Heart right ventricle (tissue), 16 donors: ENCODE data around the gene PLXNB3. TPM values are rescaled to one million over a fixed set of nuclear protein-coding genes. Genes with fewer than 3 reads are reported as not detected.

Source experiments
- ATAC-seq, 8 donors: fragments of 200-7000 bp; cut with Tn5 transposase; one replicate each; pipeline ENCODE4 v1.9.1; 2020; ENCODE audit warnings: mild to moderate bottlenecking in 8 of 8, moderate library complexity in 8 of 8, moderate number of reproducible peaks in 1 of 8
- DNase-seq, 2 donors: peaks; one replicate each; pipeline ENCODE4 v3.0.0-alpha.2; 2020
- H3K27ac ChIP-seq, 10 donors: fragments of 200-600 bp; sonication (generic) in 2 of 10; one replicate each; pipeline versions ENCODE4 v1.5.0 to v1.8.0; 2020 to 2022; ENCODE audit warnings: mild to moderate bottlenecking in 3 of 10
- H3K27me3 ChIP-seq, 7 donors: fragments of 200-600 bp; one replicate each; pipeline ENCODE4 v1.8.0; 2021 to 2022; ENCODE audit warnings: mild to moderate bottlenecking in 2 of 7
- H3K36me3 ChIP-seq, 9 donors: fragments of 200-600 bp; sonication (generic) in 1 of 9; one replicate each; pipeline versions ENCODE4 v1.5.0 to v1.8.0; 2020 to 2022; ENCODE audit warnings: mild to moderate bottlenecking in 2 of 9
- H3K4me1 ChIP-seq, 9 donors: fragments of 200-600 bp; sonication (generic) in 1 of 9; one replicate each; pipeline versions ENCODE4 v1.5.0 to v1.8.0; 2020 to 2022; ENCODE audit warnings: mild to moderate bottlenecking in 4 of 9
- H3K4me3 ChIP-seq, 10 donors: fragments of 200-600 bp; sonication (generic) in 2 of 10; one replicate each; pipeline versions ENCODE4 v1.5.0 to v1.8.0; 2020 to 2022; ENCODE audit warnings: mild to moderate bottlenecking in 7 of 10, moderate library complexity in 2 of 10
- H3K9me3 ChIP-seq, 11 donors: fragments of 200-600 bp in 10 of 11; sonication (generic) in 2 of 11; one replicate each; pipeline versions ENCODE4 v1.5.0 to v1.8.0; 2013 to 2022; ENCODE audit warnings: mild to moderate bottlenecking in 2 of 11, control low read depth in 1 of 11, moderate library complexity in 1 of 11
- WGBS, 2 donors: extraction: QIAGEN DNeasy Blood & Tissue Kit; methylation state at CpG; one replicate each; pipeline ENCODE4 v1.1.7; 2013; ENCODE audit warnings: inconsistent platforms in 1 of 2; 5-methylcytosine and 5-hydroxymethylcytosine counted together
- intact Hi-C, 10 donors: fragments of 100-400 bp; cut with DNase I; formaldehyde crosslinking; loops; one replicate each; pipeline versions ENCODE4 v1.11.1 to v1.14.2; 2022
- polyA plus RNA-seq, 2 donors: library from polyadenylated mRNA; stranded (reverse); fragments of 200-250 nt; gene quantifications; one replicate each; pipeline ENCODE4 v1.2.3, GENCODE V29; 2013
- total RNA-seq, 10 donors: library from RNA; stranded (reverse); fragmentation: NEBNext Ultra II Directional in 3 of 10; extraction: Animal tissue kit (Norgen Biotek cat#: 25700) in 3 of 10; gene quantifications; one replicate each; pipeline versions ENCODE4 v1.2.1 to v1.2.4, GENCODE V29; 2021 to 2023
- TF ChIP-seq, protein P1 (sequence below), 9 donors: fragments of 200-600 bp; sonication (generic) in 2 of 9; IDR thresholded peaks; one replicate each; pipeline versions ENCODE4 v1.5.0 to v1.8.0; 2021 to 2022; ENCODE audit warnings: antibody characterized with exemption in 9 of 9, mild to moderate bottlenecking in 5 of 9, moderate library complexity in 1 of 9
- donor health status: Arrhythmogenic right ventricular cardiomyopathy.
- donor health status: ischemic (EF 13 %, LVEDD 7.1; RV severe dilation, severe dysfunction).
- donor health status: healthy with polysubstance abuse.
- donor health status: DM: no; HTN: yes; CAD: no.
- donor health status: DM: no; HTN: no; CAD: no.
- donor health status: ischemic (EF 25% LVEDD 6.9; RV normal size, moderate dysfunction).
- donor health status: ischemic (EF 25% LVEDD 5.7; RV mildly dilated, moderate dysfunction).
- donor health status: healthy.
- donor health status: DM: yes; HTN: yes; CAD: no.
- donor health status: Ischemic cardiomyopathy.
- donor health status: ischemic (EF 35%, LVEDD 5.7; RV mildly dilated, moderate dysfunction).
- donor health status: nonischemic (EF 11% LVEDD 7.7; RV severe dilation, severe dysfunction).
- donor health status: DM: yes; HTN: yes; CAD: no.
- donor health status: PGD.
- donor health status: ischemic (EF 29% LVEDD 5.4; RV normal size, mild dysfunction).
- donor health status: nonischemic (EF 23%, LVEDD 6.1; RV moderate dilation, normal function).

The PLXNB3 gene
- total and polyA plus RNA-seq, 12 donors, result 1.1 to 8.1 (median 4.3) TPM

GRCh38 chrX:153797415-153798015, 33.5 kb downstream of the PLXNB3 start:
- TF ChIP-seq, protein P1, sequence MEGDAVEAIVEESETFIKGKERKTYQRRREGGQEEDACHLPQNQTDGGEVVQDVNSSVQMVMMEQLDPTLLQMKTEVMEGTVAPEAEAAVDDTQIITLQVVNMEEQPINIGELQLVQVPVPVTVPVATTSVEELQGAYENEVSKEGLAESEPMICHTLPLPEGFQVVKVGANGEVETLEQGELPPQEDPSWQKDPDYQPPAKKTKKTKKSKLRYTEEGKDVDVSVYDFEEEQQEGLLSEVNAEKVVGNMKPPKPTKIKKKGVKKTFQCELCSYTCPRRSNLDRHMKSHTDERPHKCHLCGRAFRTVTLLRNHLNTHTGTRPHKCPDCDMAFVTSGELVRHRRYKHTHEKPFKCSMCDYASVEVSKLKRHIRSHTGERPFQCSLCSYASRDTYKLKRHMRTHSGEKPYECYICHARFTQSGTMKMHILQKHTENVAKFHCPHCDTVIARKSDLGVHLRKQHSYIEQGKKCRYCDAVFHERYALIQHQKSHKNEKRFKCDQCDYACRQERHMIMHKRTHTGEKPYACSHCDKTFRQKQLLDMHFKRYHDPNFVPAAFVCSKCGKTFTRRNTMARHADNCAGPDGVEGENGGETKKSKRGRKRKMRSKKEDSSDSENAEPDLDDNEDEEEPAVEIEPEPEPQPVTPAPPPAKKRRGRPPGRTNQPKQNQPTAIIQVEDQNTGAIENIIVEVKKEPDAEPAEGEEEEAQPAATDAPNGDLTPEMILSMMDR (IDR thresholded peaks at IDR 0.05), result no peak
- peaks cover 0 to 28% (median 17%) of the 10 kb centered on the region in 9 donors for H3K4me1 ChIP-seq
- DNase-seq (no peak), ATAC-seq (no peak)
- H3K4me3 ChIP-seq, result no peak overlapping the region
- intact Hi-C loops, result loop anchor here in 4 of 10 donors (10.0 kb wide), 2 partner anchors 127 to 147 kb away; partner anchors contain the start of genes ARHGAP4 (in 3 of the 4) and RENBP (in 1 of the 4)
- 86 to 87% methylated on average over 12 to 15 of the region's 15 CpGs for WGBS, 2 donors
- H3K27ac ChIP-seq, result no peak overlapping the region
- H3K36me3 ChIP-seq, result peaks cover 0 to 35% (median 0%) of the 10 kb centered on the region in 9 donors
- no peaks in the 10 kb centered on the region for H3K27me3 ChIP-seq
- H3K9me3 ChIP-seq, result peaks cover 0 to 21% (median 0%) of the 10 kb centered on the region in 11 donors

- Histone ChIP-seq H3K27ac (peak overlapping the region in 1 of 10 donors; percentile 76), H3K4me3 (no peak overlapping the region), H3K27me3 (no peaks in the 10 kb centered on the region), H3K36me3 (peaks cover 0 to 35% (median 0%) of the 10 kb centered on the region in 9 donors), H3K9me3 (peaks cover 0 to 20% (median 0%) of the 10 kb centered on the region in 11 donors), H3K4me1 (peaks cover 0 to 17% (median 9%) of the 10 kb centered on the region in 9 donors)
- 79 to 97% methylated on average over 3 to 5 of the region's 5 CpGs for WGBS, 2 donors
- DNase-seq (no peak), ATAC-seq (no peak)
- TF ChIP-seq, protein P1 (IDR thresholded peaks at IDR 0.05), result no peak
- intact Hi-C loops, result loop anchor here in 4 of 10 donors (10.0 kb wide), 2 partner anchors 125 to 145 kb away; partner anchors contain the start of genes ARHGAP4 (in 3 of the 4) and RENBP (in 1 of the 4)
Observed at GRCh38 chrX:153799326-153799725, 35.3 kb downstream of the PLXNB3 start.

- peak overlapping the region in 6 of 10 donors; percentile 19 to 76 (median 34) for H3K27ac ChIP-seq
- DNase-seq (peak in 1 of 2 donors; percentile 24), ATAC-seq (peak; percentile 15 to 81 (median 53))
Observed at GRCh38 chrX:153800177-153800722, 36.2 kb downstream of the PLXNB3 start.

DNA sequence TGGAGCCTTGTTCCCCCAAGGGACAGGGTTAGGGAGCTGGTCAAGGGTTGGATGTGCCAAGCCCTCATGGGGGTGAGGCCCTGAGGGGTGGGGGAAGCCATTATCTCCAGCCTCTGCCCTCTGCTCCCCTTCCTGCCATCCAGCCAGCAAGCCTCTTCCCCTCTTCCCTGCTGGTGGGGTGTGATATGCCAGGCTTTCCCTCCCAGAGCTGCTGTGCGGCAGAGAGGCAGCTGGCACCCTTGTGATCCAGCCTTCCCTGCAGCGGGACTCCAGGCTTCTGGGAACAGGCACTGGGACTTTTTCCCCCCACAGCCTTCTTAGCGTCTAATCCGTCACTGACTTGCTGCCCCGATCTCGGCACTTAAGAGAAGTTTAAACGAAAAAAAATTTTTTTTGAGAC, 36.7 kb downstream of the PLXNB3 start:
- peaks cover 0 to 35% (median 0%) of the 10 kb centered on the region in 9 donors for H3K36me3 ChIP-seq
- WGBS, 2 donors, result 86 to 88% methylated on average over 7 of the region's 7 CpGs
- H3K27ac ChIP-seq, result peak overlapping the region in 6 of 10 donors; percentile 8 to 76 (median 31)
- ATAC-seq (peak in 6 of 8 donors; percentile 4 to 31 (median 20)), DNase-seq (no peak)
- peaks cover 0 to 14% (median 0%) of the 10 kb centered on the region in 11 donors for H3K9me3 ChIP-seq
- H3K4me1 ChIP-seq, result peaks cover 0 to 9% (median 5%) of the 10 kb centered on the region in 9 donors
- no peak overlapping the region for H3K4me3 ChIP-seq
- intact Hi-C loops, result no loop called here
- H3K27me3 ChIP-seq, result no peaks in the 10 kb centered on the region
- TF ChIP-seq, protein P1 (IDR thresholded peaks at IDR 0.05), result no peak

More at GRCh38 chrX:153800177-153800722, 36.2 kb downstream of the PLXNB3 start:
- Histone ChIP-seq H3K9me3 (peaks cover 0 to 14% (median 0%) of the 10 kb centered on the region in 11 donors), H3K36me3 (peaks cover 0 to 35% (median 0%) of the 10 kb centered on the region in 9 donors), H3K4me3 (no peak overlapping the region), H3K27me3 (no peaks in the 10 kb centered on the region), H3K4me1 (peaks cover 0 to 14% (median 8%) of the 10 kb centered on the region in 9 donors)
- intact Hi-C loops, result no loop called here
- TF ChIP-seq, protein P1 (IDR thresholded peaks at IDR 0.05), result no peak
- WGBS, 2 donors, result 63 to 72% methylated on average over 13 to 16 of the region's 16 CpGs
